NCI-H510A treated with DMSO at 0.1 percent for 48 hours (cell line): ENCODE data around the gene CDC25B.
A peak's percentile ranks its signal among the peaks of the same experiment; 100 is the strongest.
"Not testable (repeated sequence)": the region's sequence is repeated elsewhere in the genome, so short reads cannot be mapped to it uniquely, and the experiment has no call there.

ENCODE experiments used
- DNase-seq: peaks from one replicate; lab custom pipeline; 2025; lab: John Stamatoyannopoulos, UW

The CDC25B gene

GRCh38 chr20:3785240-3786125, 10.6 kb upstream of the CDC25B start:
- no peak for DNase-seq

- peak; percentile 39 for DNase-seq
Observed at GRCh38 chr20:3786126-3786484, 10.0 kb upstream of the CDC25B start.

- peak; percentile 84 for DNase-seq
Observed at GRCh38 chr20:3786665-3787323, 9.3 kb upstream of the CDC25B start, which contains the start of gene CENPB. Gene CENPB, minus strand, starts transcription at chr20:3786740. Its CDS starts 257 bp downstream, at chr20:3786483.

GRCh38 chr20:3787324-3788014, 8.6 kb upstream of the CDC25B start:
- no peak for DNase-seq

DNA sequence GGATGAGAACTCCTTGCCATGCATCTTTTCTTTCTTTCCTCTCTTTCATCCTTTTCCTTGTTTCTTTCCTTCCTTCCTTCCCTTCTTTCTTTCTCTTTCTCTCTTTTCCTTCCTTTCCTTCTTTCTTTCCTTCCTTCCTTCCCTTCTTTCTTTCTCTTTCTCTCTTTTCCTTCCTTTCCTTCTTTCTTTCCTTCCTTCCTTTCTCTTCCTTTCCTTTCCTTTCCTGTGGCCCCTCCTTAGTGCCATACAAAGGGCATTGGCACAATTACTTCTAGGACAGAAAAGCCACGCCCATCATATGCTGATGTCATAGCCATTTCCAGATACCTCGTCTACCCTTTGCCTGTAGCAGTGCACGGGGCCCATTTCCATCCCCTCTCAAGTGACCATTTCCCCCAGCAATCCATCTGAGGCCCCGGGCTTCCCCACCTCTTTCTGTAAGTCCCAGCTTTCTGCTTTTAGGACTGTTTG, 7.4 kb upstream of the CDC25B start:
- DNase-seq, result peak; percentile 50

DNA sequence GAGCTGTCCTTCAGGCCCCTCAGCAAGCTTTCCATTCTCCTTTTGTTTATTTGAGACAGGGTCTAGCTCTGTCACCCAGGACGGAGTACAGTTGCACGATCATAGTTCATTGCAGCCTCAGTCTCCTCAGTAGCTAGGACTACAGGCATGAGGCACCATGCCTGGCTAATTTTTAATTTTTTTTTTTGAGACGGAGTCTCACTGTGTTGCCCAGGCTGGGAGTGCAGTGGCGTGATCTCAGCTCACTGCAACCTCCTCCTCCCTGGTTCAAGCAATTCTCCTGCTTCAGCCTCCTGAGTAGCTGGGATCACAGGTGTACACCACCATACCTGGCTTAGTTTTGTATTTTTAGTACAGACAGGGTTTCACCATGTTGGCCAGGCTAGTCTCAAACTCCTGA, 6.9 kb upstream of the CDC25B start:
- not testable (repeated sequence) for DNase-seq

GRCh38 chr20:3794168-3794567, 1.9 kb upstream of the CDC25B start:
- not testable (repeated sequence) for DNase-seq

GRCh38 chr20:3794701-3795420, 1.2 kb upstream of the CDC25B start:
- no peak for DNase-seq

DNA sequence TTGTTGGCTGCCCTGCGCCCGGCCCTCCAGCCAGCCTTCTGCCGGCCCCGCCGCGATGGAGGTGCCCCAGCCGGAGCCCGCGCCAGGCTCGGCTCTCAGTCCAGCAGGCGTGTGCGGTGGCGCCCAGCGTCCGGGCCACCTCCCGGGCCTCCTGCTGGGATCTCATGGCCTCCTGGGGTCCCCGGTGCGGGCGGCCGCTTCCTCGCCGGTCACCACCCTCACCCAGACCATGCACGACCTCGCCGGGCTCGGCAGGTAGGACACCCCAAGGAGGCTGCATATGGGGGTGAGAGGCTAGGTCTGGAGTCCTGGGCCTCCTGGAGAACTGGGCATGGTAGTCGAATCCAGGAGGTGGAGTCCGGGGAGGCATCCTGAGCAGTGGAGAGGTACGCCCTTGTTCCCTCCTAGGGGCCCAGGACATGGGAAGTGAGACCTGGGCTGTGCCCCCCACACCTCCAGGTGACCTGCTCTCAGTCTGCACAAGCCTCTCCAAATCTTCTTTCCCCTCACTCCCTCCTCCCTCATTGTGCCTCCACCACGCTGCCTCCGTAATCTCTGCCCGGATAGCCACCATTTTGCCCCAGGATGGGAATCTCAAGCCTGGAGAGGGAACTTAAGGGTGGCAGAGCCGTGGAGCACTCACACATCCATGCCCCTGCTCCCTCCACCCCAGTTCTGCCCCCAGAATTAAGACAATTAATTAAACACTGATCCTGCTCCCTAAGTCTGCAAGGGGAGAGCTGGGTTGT, 541 bp downstream of the CDC25B start:
- DNase-seq, result no peak

DNA sequence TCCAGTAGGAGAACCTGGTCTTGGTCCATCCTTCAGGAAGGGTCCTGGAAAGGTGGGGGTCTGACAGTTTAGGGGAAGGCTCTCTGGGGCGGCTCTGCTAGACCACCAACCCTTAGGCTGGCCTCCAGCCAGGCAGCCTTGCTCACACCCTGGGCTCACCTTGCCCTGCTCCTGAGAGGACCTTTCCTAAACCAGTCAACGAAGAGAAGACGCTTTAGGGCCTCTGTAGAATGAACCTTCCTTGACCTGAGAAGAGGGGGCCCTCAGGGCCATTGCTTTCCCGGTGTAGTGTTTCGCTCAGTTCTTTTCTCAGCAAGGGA, 1.1 kb downstream of the CDC25B start:
- DNase-seq, result no peak

DNA sequence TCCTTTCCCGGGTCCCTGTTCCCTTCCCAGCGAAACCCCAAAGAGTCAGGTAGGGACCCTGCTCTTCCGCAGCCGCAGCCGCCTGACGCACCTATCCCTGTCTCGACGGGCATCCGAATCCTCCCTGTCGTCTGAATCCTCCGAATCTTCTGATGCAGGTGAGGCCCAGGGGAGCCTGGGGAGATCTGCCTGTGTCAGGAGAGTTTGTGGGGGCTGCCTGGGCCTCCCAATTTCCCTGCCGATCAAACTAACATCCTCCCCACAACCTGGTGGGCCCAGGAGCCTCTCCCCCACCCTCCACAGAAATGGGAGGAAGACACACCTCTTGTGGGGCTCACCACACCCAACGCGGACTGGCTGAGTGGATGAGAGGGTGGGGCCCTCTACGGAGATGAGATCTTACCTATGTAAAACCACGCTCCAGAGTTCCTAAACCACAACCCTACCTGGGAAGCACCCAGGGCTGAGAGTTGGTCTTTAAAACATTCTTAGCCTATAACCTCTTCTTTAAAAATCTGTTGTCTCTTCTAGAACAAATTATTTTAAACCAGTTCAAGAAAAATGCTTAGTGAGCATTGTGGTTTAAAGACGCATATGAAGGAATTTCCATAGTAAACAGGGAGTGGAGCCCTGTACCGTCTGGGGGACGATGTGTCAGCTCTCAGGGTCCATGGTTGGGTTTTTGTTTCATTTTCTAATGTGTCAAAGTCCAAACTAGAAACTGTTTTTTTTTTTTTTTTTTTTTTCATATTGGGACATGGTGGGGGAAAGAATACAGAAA, 1.7 kb downstream of the CDC25B start:
- peak; percentile 72 for DNase-seq

DNA sequence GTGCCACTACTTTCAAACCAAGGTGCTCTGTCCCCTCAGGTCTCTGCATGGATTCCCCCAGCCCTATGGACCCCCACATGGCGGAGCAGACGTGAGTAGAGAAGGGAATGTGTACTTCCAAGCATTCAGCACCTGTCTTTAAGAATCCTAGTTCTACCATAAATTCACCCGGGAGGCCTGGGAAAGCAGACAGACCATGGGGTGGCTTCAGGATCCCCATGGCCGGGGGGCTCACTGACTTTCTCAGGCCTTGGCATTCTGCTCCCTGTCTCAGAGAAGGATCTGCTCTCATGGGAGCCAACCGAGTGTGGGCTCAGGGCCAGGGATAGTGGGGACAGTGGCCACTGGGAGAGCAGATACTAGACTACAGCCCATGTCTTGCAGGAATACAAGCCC, 2.3 kb downstream of the CDC25B start:
- no peak for DNase-seq

- no peak for DNase-seq
Observed at GRCh38 chr20:3798908-3799248, 2.8 kb downstream of the CDC25B start.

DNA sequence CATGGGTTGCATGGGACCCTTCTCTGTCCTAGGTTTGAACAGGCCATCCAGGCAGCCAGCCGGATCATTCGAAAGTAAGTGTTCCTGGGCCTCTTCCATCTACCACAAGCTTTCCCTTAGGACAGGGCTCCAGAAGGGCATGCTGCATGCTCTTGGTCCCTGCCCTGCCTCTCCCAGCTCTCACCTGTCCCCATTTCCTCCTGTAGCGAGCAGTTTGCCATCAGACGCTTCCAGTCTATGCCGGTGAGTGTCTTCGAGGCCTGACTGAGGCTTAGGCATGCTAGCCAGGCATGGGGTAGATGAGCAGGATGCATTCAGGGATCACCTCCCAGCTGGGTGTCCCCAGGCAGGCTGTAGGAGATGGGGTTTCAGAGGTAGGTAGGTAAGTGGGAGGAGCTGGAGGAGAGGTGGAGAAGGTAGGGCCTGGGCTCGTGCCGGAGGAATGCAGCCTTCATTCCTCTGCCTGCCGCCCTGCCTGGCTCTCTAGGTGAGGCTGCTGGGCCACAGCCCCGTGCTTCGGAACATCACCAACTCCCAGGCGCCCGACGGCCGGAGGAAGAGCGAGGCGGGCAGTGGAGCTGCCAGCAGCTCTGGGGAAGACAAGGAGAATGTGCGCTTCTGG, 4.3 kb downstream of the CDC25B start:
- DNase-seq, result peak; percentile 37

DNA sequence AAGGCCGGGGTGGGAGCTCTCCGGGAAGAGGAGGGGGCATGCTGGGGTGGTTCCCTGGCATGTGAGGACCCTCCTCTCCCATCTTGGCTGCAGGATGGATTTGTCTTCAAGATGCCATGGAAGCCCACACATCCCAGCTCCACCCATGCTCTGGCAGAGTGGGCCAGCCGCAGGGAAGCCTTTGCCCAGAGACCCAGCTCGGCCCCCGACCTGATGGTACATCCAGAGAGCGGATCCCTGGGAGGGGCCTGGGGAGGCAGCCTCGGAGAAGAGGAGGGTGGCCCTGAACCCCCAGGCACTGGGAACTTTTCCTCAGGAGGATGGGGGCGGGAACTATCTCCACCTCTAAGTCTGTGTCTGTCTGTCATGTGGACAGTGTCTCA, 4.8 kb downstream of the CDC25B start:
- DNase-seq, result no peak

GRCh38 chr20:3801299-3801698, 5.2 kb downstream of the CDC25B start:
- no peak for DNase-seq

DNA sequence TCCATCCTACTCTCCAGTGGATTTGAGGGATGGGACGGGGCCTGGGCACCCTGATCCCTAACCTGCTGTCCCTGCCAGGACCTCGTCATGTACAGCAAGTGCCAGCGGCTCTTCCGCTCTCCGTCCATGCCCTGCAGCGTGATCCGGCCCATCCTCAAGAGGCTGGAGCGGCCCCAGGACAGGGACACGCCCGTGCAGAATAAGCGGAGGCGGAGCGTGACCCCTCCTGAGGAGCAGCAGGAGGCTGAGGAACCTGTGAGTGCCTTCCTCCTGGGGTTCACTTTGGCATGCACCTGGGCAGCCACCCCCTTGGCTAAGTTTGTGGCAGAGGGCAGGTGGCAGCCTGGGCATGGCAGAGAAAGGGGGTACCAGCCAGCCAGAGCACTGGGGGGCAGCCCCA, 5.7 kb downstream of the CDC25B start:
- no peak for DNase-seq

DNA sequence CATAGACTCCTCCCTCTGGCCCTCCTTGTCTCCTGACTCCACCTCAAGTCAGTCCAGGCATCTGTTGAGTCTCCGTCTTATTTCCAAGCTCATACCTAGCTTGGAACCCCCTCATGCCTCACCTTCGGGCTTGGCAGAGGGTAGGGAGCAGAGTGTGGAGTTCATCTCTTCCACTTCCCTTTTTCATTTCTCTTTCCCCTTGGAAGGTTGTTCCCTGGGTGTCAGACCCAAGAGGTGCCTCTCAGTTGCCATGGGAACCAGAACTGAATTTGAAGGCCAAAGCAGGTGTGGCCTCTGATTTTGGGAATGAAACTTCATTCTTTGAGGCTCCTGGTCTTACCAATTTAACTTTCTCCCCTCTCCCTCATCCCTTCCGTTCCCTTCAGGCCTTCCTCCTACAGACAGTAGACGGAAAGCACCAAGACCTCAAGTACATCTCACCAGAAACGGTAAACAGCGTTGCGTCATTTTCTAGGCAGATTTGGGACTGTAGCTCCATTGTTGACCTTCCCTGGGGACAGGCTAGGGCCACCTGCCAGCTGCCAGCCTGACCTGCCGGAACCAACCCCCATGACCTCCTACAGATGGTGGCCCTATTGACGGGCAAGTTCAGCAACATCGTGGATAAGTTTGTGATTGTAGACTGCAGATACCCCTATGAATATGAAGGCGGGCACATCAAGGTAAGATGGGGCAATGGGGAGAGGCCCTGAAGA, 6.6 kb downstream of the CDC25B start:
- no peak for DNase-seq

- DNase-seq, result no peak
Observed at GRCh38 chr20:3803289-3803688, 7.2 kb downstream of the CDC25B start.

- DNase-seq, result no peak
Observed at GRCh38 chr20:3803854-3804253, 7.7 kb downstream of the CDC25B start.
